ENCODE data around the gene FPR3. TPM values are rescaled to one million over a fixed set of nuclear protein-coding genes. Genes with fewer than 3 reads are reported as not detected.

Gene FPR3
- polyA plus RNA-seq, 1 of the 3 experiments (the other 2 are of a cell fraction) = 0.02 TPM

- no peak for DNase-seq
- Histone ChIP-seq H3K9ac (no peak overlapping the region), H3F3A (replicated peaks; ENCODE audit: insufficient read depth) (no peaks in the 10 kb centered on the region), H3K4me3 (ENCODE audit: low read depth in 2 of 2, low read length in 1 of 2) (no peak overlapping the region), H3K4me2 (no peak overlapping the region), H2AFZ (ENCODE audit: low read depth) (no peak overlapping the region), H4K20me1 (ENCODE audit: insufficient read depth) (no peaks in the 10 kb centered on the region), H3K79me2 (ENCODE audit: insufficient read depth) (no peaks in the 10 kb centered on the region), H3K9me2 (no peaks in the 10 kb centered on the region), H3K9me3 (no peaks in the 10 kb centered on the region), H3K27ac (ENCODE audit: low read depth in 2 of 2, low read length in 1 of 2) (no peak overlapping the region), H3K4me1 (ENCODE audit: control insufficient read depth in 1 of 2, insufficient read depth in 2 of 2, low read depth in 1 of 2, low read length in 1 of 2) (no peaks in the 10 kb centered on the region), H3K36me3 (replicated peaks in 1 of 2; ENCODE audit: control insufficient read depth in 1 of 2, insufficient read depth in 2 of 2, low read length in 1 of 2) (no peaks in the 10 kb centered on the region), H3K27me3 (ENCODE audit: insufficient read depth) (peaks cover 63% of the 10 kb centered on the region; the same call in 1 of the 2 replicates)
- CTCF ChIA-PET = interaction anchor here (1.1 to 3.5 kb wide), 3 partner anchors 16 to 100 kb away, joined by 3 to 12 read pairs (median 3); no protein-coding TSS in a partner anchor
- 10% methylated on average over 7 of the region's 7 CpGs for WGBS (ENCODE audit: low lambda C conversion rate)
- POLR2A ChIA-PET = no interaction called here
- TF ChIP-seq USF1 (IDR thresholded peaks at IDR 0.05; ENCODE audit: borderline replicate concordance, low read depth) (no peak), PBX3 (IDR thresholded peaks at IDR 0.05) (no peak), RAD21 (IDR thresholded peaks at IDR 0.05; ENCODE audit: low read length) (no peak), CTCF (IDR thresholded peaks at IDR 0.05) (no peak), TCF12 (IDR thresholded peaks at IDR 0.05) (no peak), IRF3 (IDR thresholded peaks at IDR 0.05; ENCODE audit: low read depth, low read length) (no peak), FOXJ3 (CRISPR knock-in tag; IDR thresholded peaks at IDR 0.05) (no peak), GATA2 (CRISPR knock-in tag; IDR thresholded peaks at IDR 0.05) (no peak), RXRA (IDR thresholded peaks at IDR 0.05; ENCODE audit: borderline replicate concordance, low read depth) (no peak), FOSL2 (IDR thresholded peaks at IDR 0.05; ENCODE audit: borderline replicate concordance, low read depth) (no peak), JUND (IDR thresholded peaks at IDR 0.05) (no peak)
Measured at GRCh38 chr19:51761696-51762095, 33.3 kb upstream of the FPR3 start.

- WGBS (ENCODE audit: low lambda C conversion rate) = 13% methylated on average over 5 of the region's 5 CpGs
- Histone ChIP-seq H3K4me1 (ENCODE audit: control insufficient read depth in 1 of 2, insufficient read depth in 2 of 2, low read depth in 1 of 2, low read length in 1 of 2) (no peaks in the 10 kb centered on the region), H3F3A (replicated peaks; ENCODE audit: insufficient read depth) (no peaks in the 10 kb centered on the region), H3K4me3 (ENCODE audit: low read depth in 2 of 2, low read length in 1 of 2) (no peak overlapping the region), H3K9me2 (no peaks in the 10 kb centered on the region), H3K27ac (ENCODE audit: low read depth in 2 of 2, low read length in 1 of 2) (no peak overlapping the region), H3K9ac (no peak overlapping the region), H3K36me3 (replicated peaks in 1 of 2; ENCODE audit: control insufficient read depth in 1 of 2, insufficient read depth in 2 of 2, low read length in 1 of 2) (no peaks in the 10 kb centered on the region), H4K20me1 (ENCODE audit: insufficient read depth) (no peaks in the 10 kb centered on the region), H3K79me2 (ENCODE audit: insufficient read depth) (no peaks in the 10 kb centered on the region), H3K4me2 (no peak overlapping the region), H3K9me3 (no peaks in the 10 kb centered on the region), H2AFZ (ENCODE audit: low read depth) (no peak overlapping the region), H3K27me3 (ENCODE audit: insufficient read depth) (peaks cover 74% of the 10 kb centered on the region)
- DNase-seq = no peak
- CTCF ChIA-PET = interaction anchor here (1.5 to 1.9 kb wide), 2 partner anchors 12 to 292 kb away, joined by 3 to 6 read pairs; no protein-coding TSS in a partner anchor
- POLR2A ChIA-PET = no interaction called here
- no peak for TF ChIP-seq FOXM1 (IDR thresholded peaks at IDR 0.05; ENCODE audit: low read depth)
- no peak for TF ChIP-seq YY1 (IDR thresholded peaks at IDR 0.05; ENCODE audit: low read depth)
- TF ChIP-seq RFX5 (IDR thresholded peaks at IDR 0.05; ENCODE audit: low read length) = no peak
- no peak for TF ChIP-seq EZH2phosphoT487 (IDR thresholded peaks at IDR 0.05; ENCODE audit: borderline replicate concordance, low read depth)
- no peak for TF ChIP-seq PBX3 (IDR thresholded peaks at IDR 0.05)
- no peak for TF ChIP-seq MEF2A (IDR thresholded peaks at IDR 0.05; ENCODE audit: borderline replicate concordance, low read depth)
- no peak for TF ChIP-seq NFIC (IDR thresholded peaks at IDR 0.05; ENCODE audit: borderline replicate concordance)
- no peak for TF ChIP-seq TEAD4 (IDR thresholded peaks at IDR 0.05; ENCODE audit: borderline replicate concordance, insufficient read depth)
- no peak for TF ChIP-seq CTCF (IDR thresholded peaks at IDR 0.05)
- TF ChIP-seq TAF1 (IDR thresholded peaks at IDR 0.05; ENCODE audit: borderline replicate concordance, low read depth, low read length) = no peak
- no peak for TF ChIP-seq RCOR1 (IDR thresholded peaks at IDR 0.05; ENCODE audit: low read length)
- no peak for TF ChIP-seq GABPA (IDR thresholded peaks at IDR 0.05; ENCODE audit: low read depth)
- TF ChIP-seq RXRA (IDR thresholded peaks at IDR 0.05; ENCODE audit: borderline replicate concordance, low read depth) = no peak
Measured at GRCh38 chr19:51765086-51765485, 29.9 kb upstream of the FPR3 start.

Measured in SK-N-SH (cell line).